Measurements from ENCODE around the gene SPTBN1.

DNA sequence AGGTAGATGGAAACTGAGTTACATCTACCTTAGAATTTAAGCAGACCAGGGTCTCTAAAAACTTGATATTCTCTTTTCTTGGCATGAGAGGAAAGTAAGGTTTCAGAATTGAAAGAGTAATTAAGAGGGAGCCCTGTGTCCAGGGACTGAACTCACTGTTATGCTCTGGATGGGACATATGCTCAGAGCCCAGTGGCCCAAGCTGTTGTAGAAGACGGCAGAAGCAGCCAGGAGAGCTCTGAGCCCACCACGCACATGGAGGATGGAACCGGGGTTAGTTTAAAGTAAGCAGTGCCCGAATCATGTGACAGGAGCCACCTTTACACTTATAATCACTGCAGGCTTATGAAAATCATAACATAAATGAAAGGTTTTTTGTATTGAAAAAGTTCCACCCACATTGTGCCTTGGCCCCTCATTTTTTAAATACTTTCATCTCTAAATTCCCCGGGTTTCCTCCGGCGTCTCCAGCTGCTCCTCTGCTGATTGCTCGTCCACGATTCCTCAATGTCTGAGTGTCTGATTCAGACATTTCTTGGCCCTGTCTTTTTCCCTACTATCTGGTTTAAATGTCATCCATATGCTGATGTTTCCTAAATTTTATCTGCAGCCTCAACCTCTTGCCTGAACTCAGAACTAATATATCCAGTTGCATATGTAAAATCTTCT is 36.1 kb upstream of the SPTBN1 start:
- TF ChIP-seq, protein P1, sequence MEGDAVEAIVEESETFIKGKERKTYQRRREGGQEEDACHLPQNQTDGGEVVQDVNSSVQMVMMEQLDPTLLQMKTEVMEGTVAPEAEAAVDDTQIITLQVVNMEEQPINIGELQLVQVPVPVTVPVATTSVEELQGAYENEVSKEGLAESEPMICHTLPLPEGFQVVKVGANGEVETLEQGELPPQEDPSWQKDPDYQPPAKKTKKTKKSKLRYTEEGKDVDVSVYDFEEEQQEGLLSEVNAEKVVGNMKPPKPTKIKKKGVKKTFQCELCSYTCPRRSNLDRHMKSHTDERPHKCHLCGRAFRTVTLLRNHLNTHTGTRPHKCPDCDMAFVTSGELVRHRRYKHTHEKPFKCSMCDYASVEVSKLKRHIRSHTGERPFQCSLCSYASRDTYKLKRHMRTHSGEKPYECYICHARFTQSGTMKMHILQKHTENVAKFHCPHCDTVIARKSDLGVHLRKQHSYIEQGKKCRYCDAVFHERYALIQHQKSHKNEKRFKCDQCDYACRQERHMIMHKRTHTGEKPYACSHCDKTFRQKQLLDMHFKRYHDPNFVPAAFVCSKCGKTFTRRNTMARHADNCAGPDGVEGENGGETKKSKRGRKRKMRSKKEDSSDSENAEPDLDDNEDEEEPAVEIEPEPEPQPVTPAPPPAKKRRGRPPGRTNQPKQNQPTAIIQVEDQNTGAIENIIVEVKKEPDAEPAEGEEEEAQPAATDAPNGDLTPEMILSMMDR (conservative IDR thresholded peaks at IDR 0.05; ENCODE audit: low read length) = no peak
- TF ChIP-seq EZH2phosphoT487 (IDR thresholded peaks at IDR 0.05; ENCODE audit: borderline replicate concordance) = no peak
